Large intestine (tissue), 3 donors: ENCODE data around the gene DLD. TPM values are rescaled to one million over a fixed set of nuclear protein-coding genes. Genes with fewer than 3 reads are reported as not detected.

Experiments
- DNase-seq, 2 donors: peaks; one replicate each; pipeline versions ENCODE4 v3.0.0 to v3.0.0-alpha.2; 2013
- H3K27ac ChIP-seq: one replicate; pipeline ENCODE4 v1.5.1; 2013; ENCODE audit warnings: low read length
- H3K27me3 ChIP-seq: 2 replicates; pipeline ENCODE4 v1.6.1; 2013; ENCODE audit warnings: low read length; ENCODE audit not compliant: control insufficient read depth, insufficient read depth
- H3K36me3 ChIP-seq: 2 replicates; pipeline ENCODE4 v1.6.1; 2013; ENCODE audit warnings: low read length; ENCODE audit not compliant: control insufficient read depth, insufficient read depth
- H3K4me1 ChIP-seq: one replicate; pipeline ENCODE4 v1.6.1; 2013; ENCODE audit warnings: low read length; ENCODE audit not compliant: control insufficient read depth, insufficient read depth
- H3K4me3 ChIP-seq: one replicate; pipeline ENCODE4 v1.5.1; 2013; ENCODE audit warnings: low read length
- H3K9me3 ChIP-seq: one replicate; pipeline ENCODE4 v1.6.1; 2013; ENCODE audit warnings: mild to moderate bottlenecking, low read depth, low read length, moderate library complexity; ENCODE audit not compliant: control insufficient read depth
- WGBS: methylation state at CpG from one replicate; pipeline ENCODE4 v1.1.5; 2013; ENCODE audit warnings: low lambda C conversion rate; ENCODE audit not compliant: insufficient coverage; 5-methylcytosine and 5-hydroxymethylcytosine counted together
- polyA plus RNA-seq: library from polyadenylated mRNA; unstranded; fragments of 120-200 nt; gene quantifications from one replicate; pipeline ENCODE4 v1.2.1, GENCODE V29; 2013

Gene DLD
- polyA plus RNA-seq, 1 donor = 100 TPM

DNA sequence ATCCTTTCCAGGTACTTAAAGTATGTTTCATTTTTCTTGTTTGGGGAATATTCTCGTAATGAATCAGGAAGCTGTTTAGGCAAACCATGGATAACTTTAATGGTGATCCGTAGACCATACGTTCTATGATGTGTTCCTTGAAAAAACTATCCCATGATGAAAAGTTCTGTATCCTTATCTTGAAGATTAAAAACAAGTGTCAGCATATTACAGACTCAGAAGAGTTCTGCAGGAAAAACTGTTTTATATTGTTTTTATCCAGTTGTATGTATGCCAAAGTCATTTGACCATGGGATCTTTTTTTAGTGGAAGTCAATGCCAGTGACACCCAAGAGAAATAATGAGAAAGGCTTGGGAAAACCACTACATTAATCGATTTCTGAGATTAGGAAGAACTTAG lies 52.0 kb downstream of the DLD start:
- H3K4me3 ChIP-seq = no peak overlapping the region
- H3K27ac ChIP-seq = no peak overlapping the region
- WGBS = 100% methylated on average over 1 of the region's 4 CpGs
- peaks cover 79% of the 10 kb centered on the region for H3K36me3 ChIP-seq
- no peaks in the 10 kb centered on the region for H3K4me1 ChIP-seq
- no peak for DNase-seq
- no peaks in the 10 kb centered on the region for H3K9me3 ChIP-seq
- H3K27me3 ChIP-seq = no peaks in the 10 kb centered on the region

DNA sequence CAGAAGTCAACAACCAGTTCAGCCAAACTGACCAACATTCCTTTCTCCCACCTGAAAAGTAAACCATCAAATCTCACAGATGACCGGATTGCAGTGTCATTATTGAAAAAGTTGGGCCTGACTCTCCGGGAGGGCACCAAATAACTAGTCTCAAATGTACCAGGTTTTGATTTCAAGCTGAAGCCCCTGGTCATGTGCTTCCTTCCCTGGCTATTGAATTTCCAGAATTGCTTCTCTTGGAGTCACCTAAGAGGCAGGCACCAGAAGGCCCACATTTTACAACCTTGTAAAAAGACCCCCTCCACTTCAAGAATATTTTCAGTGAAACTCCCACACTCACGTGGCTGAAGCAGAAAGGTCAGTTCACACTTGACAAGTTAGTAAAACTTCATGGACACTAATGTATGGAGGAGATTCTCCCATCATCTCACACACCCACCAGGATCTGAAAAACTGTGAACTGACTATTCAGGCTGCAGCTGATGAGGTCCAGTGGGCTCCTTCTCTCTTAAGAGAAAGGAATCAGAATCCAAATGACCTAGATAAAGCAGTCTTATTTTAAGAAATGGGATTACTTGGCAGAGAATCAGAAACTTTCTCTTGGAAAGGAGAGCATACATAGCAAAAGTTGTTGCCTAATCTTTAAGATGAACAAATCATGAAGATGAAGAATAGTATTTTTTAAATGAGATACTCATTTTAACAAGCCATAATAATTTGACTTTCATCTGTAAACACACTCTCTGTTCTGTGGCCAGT lies 53.6 kb downstream of the DLD start:
- WGBS = no CpG with 5 or more reads among the region's 3 CpGs
- no peak overlapping the region for H3K27ac ChIP-seq
- no peaks in the 10 kb centered on the region for H3K27me3 ChIP-seq
- no peak for DNase-seq
- H3K4me3 ChIP-seq = no peak overlapping the region
- H3K9me3 ChIP-seq = no peaks in the 10 kb centered on the region
- H3K4me1 ChIP-seq = peaks cover 4% of the 10 kb centered on the region
- H3K36me3 ChIP-seq = peaks cover 75% of the 10 kb centered on the region

DNA sequence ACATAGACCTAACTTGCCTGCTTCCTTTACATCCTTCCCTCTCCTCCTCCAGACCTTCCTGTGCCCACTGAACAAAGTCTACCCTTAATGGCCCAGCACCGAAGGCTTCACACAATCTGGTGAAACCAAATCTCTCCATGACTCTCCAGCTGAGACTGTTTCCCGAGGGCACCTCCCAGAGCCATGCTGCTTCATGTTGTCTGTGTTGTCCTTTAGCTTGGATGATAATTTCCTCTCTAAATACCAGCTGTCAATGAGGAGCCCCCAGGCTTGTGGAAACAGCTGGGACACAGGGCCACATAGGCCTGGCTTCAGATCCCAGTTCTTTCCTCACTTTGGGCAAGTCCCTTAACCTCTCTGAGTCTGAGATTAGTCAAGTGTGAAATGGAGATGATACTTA lies 54.3 kb downstream of the DLD start:
- H3K36me3 ChIP-seq = peaks cover 67% of the 10 kb centered on the region
- no peaks in the 10 kb centered on the region for H3K9me3 ChIP-seq
- no peak overlapping the region for H3K27ac ChIP-seq
- peaks cover 4% of the 10 kb centered on the region for H3K4me1 ChIP-seq
- no peaks in the 10 kb centered on the region for H3K27me3 ChIP-seq
- DNase-seq = no peak
- WGBS = no CpG with 5 or more reads among the region's 2 CpGs
- H3K4me3 ChIP-seq = no peak overlapping the region

DNA sequence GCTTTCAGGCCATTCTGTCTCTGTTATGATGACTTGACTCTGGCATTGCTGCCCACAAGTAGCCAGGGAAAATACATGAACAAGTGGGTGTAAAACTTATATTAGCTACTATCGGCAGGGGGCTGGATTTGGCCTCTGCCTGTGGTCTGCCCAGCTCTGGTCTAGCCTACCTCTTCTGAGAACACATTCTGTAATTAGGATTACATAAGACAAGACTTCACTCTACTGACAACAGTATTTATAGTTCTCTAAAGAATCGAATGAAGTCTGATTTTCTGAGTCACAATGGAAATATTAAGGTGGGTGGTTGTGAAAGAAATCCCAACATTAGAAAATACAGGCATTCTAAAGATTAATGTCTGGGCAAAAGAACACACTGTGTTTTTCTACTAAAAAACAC lies 55.5 kb downstream of the DLD start:
- WGBS = no CpG with 5 or more reads among the region's 2 CpGs
- peaks cover 4% of the 10 kb centered on the region for H3K4me1 ChIP-seq
- no peak overlapping the region for H3K27ac ChIP-seq
- peaks cover 67% of the 10 kb centered on the region for H3K36me3 ChIP-seq
- no peak overlapping the region for H3K4me3 ChIP-seq
- DNase-seq = no peak
- H3K9me3 ChIP-seq = no peaks in the 10 kb centered on the region
- no peaks in the 10 kb centered on the region for H3K27me3 ChIP-seq

DNA sequence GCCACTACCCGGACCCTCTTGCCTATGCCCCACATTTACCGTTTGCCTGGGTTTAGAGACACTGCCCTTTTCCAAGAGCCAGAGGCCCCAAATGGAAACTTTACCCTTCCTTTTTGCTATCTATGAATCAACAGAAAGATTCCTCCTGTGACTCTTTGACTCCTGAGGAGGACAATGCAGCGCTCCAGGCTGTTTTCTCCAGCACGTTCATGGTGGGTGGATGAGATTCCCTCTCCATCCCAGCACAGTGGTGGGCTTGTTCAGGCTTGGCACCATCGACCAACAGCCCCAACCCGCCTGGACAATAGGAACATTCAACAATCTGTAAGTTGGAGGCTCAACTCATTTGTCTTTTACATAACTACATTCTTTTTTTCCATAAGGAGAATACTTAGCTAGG lies 55.9 kb downstream of the DLD start:
- peaks cover 71% of the 10 kb centered on the region for H3K36me3 ChIP-seq

DNA sequence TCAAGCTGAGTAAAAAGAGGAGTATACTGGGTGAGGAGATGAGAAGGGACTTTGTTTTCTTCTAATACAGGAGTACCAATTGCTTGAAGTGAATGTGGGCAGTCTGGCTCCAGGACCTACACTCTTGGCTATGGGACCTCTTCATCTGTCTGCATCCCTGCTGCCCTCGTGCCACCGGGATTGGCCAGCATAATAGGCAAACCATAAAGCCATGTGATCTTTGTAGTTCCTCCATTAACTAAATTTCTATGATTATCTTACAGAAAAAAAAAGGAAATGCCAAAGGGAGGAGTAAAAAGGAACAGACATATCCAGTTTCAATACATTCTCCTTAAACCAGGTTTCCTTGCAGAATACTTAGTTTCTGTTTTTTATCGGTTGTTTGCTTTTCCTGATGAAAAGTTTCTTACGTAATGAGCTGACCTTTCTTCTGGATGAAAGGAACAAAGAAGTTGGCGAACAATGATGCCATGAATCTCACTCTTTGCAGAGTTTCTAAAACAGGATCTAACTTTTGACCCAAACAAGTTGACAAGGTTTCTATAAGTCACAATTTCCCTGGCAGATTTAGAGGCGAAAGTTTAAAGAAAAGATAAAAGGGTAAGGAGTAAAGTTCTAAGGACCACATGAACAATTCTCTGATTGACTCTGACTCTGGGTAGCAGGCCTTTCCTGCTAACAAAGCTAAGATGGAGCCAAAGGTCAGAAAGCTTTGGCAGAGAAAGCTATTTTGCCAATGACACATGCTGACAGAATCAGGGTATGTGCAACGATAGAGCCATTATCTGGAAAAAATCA lies 57.9 kb downstream of the DLD start:
- Histone ChIP-seq H3K27ac (peak overlapping the region; percentile 4), H3K27me3 (no peaks in the 10 kb centered on the region), H3K4me1 (peaks cover 4% of the 10 kb centered on the region), H3K4me3 (no peak overlapping the region), H3K36me3 (peaks cover 76% of the 10 kb centered on the region), H3K9me3 (no peaks in the 10 kb centered on the region)
- DNase-seq = peak in 1 of 2 donors; percentile 61
- 80% methylated on average over 1 of the region's 7 CpGs for WGBS

More for the DNA sequence above, 55.9 kb downstream of the DLD start:
- DNase-seq = no peak
- H3K4me3 ChIP-seq = no peak overlapping the region
- no peak overlapping the region for H3K27ac ChIP-seq
- no peaks in the 10 kb centered on the region for H3K27me3 ChIP-seq
- WGBS = 67% methylated on average over 1 of the region's 6 CpGs
- no peaks in the 10 kb centered on the region for H3K9me3 ChIP-seq
- H3K4me1 ChIP-seq = peaks cover 4% of the 10 kb centered on the region

DNA sequence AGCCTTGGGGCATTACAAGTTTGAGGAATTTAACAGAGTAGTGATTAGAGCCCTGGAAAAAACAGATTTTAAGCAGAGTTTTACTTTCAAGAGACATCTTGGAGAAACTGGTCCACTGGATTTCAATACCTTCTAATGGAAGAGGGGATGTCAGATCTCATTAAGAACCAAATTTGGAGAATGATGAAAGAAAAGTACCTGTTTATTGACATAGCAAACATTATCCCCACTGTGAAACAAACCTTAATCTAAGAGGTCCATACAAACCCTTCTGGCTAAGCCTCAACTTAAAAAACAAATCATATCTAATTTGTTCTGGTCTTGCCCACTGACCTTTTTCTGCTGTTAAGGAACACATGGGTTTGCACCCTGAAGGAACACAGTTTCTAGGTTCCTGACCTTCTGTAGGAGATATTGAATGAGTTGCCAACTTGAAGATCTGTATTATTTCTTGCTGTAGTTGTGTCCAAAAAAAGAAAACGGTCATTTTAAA lies 58.5 kb downstream of the DLD start:
- Histone ChIP-seq H3K36me3 (peaks cover 75% of the 10 kb centered on the region), H3K27ac (no peak overlapping the region), H3K4me1 (peaks cover 4% of the 10 kb centered on the region), H3K27me3 (no peaks in the 10 kb centered on the region), H3K9me3 (no peaks in the 10 kb centered on the region), H3K4me3 (no peak overlapping the region)
- no peak for DNase-seq
- WGBS = no CpG with 5 or more reads among the region's 1 CpG

DNA sequence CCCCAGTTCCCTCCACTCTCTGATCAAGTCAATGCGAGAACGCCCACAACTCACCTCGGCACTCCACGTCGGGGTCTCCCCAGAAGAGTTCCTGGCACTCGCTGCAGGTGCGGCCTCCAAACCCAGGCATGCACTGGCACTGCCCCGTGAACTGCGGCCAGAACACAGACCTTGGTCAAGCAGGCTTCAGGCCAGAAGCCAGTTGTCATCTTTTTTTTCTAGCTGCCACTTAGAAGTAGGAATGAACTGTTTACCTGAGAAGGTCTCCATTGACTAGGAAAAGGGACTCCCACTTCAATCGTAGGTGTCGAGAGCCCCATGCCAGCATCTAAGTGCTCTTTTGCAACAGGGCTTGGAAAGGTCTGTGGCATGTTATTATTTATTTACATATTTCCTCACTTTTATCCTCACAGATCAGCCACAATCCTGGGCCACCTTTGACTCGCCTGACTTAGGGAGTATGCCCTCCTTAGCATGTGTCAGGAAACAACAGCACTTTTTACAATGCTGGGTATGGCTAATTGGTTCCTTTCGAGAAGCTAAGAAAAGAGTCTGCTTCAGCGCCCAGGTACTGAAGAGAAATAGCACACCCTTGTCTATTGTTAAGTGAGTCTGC lies 60.3 kb downstream of the DLD start:
- no peak for DNase-seq
- Histone ChIP-seq H3K27me3 (no peaks in the 10 kb centered on the region), H3K36me3 (peaks cover 69% of the 10 kb centered on the region), H3K4me3 (no peak overlapping the region), H3K4me1 (peaks cover 4% of the 10 kb centered on the region), H3K27ac (no peak overlapping the region), H3K9me3 (no peaks in the 10 kb centered on the region)
- WGBS = no CpG with 5 or more reads among the region's 14 CpGs

DNA sequence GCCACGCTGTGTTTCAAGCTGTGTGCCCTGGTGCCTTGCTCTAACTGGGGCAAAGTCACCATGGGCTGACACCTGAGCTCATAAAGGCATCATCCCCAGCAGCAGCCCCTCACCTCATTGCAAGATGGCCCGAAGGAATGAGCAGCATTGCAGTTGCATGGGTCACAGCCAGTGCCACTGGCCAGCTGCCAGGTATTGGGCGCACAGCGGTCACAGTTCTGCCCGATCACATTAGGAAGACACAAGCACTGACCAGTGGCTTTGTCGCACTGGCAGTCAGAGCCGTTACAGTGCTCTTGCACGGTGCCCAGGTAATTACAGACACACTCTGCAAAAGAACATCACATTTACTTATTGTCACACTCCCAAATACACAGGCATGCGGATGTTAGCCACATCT lies 60.9 kb downstream of the DLD start:
- peaks cover 4% of the 10 kb centered on the region for H3K4me1 ChIP-seq
- H3K4me3 ChIP-seq = no peak overlapping the region
- H3K27ac ChIP-seq = no peak overlapping the region
- no peaks in the 10 kb centered on the region for H3K9me3 ChIP-seq
- 67% methylated on average over 2 of the region's 9 CpGs for WGBS
- H3K36me3 ChIP-seq = peaks cover 68% of the 10 kb centered on the region
- DNase-seq = no peak
- H3K27me3 ChIP-seq = no peaks in the 10 kb centered on the region

DNA sequence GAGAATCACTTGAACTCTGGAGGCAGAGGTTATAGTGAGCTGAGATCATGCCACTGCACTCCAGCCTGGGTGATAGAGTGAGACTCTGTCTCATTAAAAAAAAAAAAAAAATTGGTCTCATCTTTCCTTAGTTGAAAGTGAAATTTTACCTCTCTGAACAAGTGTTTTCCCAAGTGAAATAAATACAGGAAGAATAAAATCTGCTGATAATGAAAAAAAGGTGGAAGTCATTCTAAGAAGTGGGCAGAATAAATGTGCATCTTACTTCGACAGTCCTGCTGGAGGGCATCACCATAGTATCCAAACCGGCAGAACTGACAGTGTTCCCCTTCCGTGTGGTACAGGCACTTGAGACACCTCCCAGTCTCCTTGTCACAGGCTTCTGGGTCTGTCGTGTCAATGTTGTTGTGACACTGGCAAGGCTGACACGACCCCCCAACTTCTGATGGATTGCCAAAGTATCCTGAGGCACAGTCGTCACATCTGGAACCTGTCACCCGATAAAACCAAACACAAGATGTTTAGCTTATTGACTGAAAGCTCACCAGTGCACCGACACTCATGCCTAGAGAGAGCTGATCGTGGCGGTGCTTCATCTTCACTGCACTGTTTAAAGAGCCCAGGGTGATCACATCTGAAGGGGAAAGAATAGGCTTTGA lies 62.4 kb downstream of the DLD start:
- WGBS = no CpG with 5 or more reads among the region's 10 CpGs
- no peak overlapping the region for H3K4me3 ChIP-seq
- no peaks in the 10 kb centered on the region for H3K27me3 ChIP-seq
- H3K4me1 ChIP-seq = peaks cover 4% of the 10 kb centered on the region
- no peaks in the 10 kb centered on the region for H3K9me3 ChIP-seq
- H3K27ac ChIP-seq = no peak overlapping the region
- H3K36me3 ChIP-seq = peaks cover 66% of the 10 kb centered on the region
- no peak for DNase-seq
